HCT116 (cell line): Measurements from ENCODE around the gene MAPKAP1. TPM values are rescaled to one million over a fixed set of nuclear protein-coding genes. Genes with fewer than 3 reads are reported as not detected.
A peak's percentile ranks its signal among the peaks of the same experiment; 100 is the strongest.

Experiments
- ATAC-seq: fragments of 200-7000 bp; cut with Tn5 transposase; 2 replicates; pipeline ENCODE4 v1.9.1; 2020; ENCODE audit warnings: mild to moderate bottlenecking, moderate library complexity
- BruUV-seq: library from RNA; stranded (reverse); fragments of 400-500 nt; replicated peaks from 2 replicates; lab custom pipeline; 2021; lab: Mats Ljungman, UMichigan
- CTCF ChIA-PET: fragments of 300-600 bp; sonication (Branson Sonifier 250); formaldehyde crosslinking; loops from one replicate; lab custom pipeline; 2021; ENCODE audit warnings: antibody characterized with exemption; lab: Charles Lee
- POLR2A ChIA-PET: fragments of 300-600, 350-600 bp; sonication (Branson Sonifier 250); formaldehyde crosslinking; loops from one replicate; lab custom pipeline; 2021; ENCODE audit warnings: antibody characterized with exemption; lab: Charles Lee
- RAD21 ChIA-PET, 2 experiments: fragments of 300-600 bp; sonication (Branson Sonifier 250); formaldehyde crosslinking; loops; one replicate each; lab custom pipeline; 2023; ENCODE audit warnings: low total read pairs in 2 of 2; ENCODE audit not compliant: uncharacterized antibody in 2 of 2, unreplicated experiment in 2 of 2, low non-redundant PET in 1 of 2; lab: Charles Lee
- DNase-seq: peaks from one replicate; pipeline ENCODE4 v3.0.0-alpha.2; 2010; ENCODE audit warnings: low read depth, low spot score
- H2AFZ ChIP-seq: fragments of 200-600 bp; shearing (Covaris generic), sonication (generic); 2 replicates; pipeline ENCODE4 v1.6.1; 2017; ENCODE audit warnings: low read depth, mixed run types, mixed read lengths, antibody characterized with exemption, low read length; ENCODE audit not compliant: poor library complexity, severe bottlenecking
- H3K27ac ChIP-seq: 2 replicates; pipeline ENCODE4 v1.5.1; 2012; ENCODE audit warnings: low read depth, low read length
- H3K27me3 ChIP-seq: fragments of 200-600 bp; sonication (generic); 2 replicates; pipeline ENCODE4 v1.6.1; 2016; ENCODE audit warnings: mixed run types, low read length, mixed read lengths; ENCODE audit not compliant: insufficient read depth
- H3K36me3 ChIP-seq, 2 experiments: fragments of 200-500 bp in 1 of 2; fragments of 200-600 bp in 1 of 2; sonication (Bioruptor generic) in 1 of 2; sonication (generic) in 1 of 2; 2 replicates each; pipeline versions ENCODE4 v1.5.1 to v1.6.1; 2014 to 2016; ENCODE audit warnings: low read length in 2 of 2, inconsistent platforms in 1 of 2, mixed read lengths in 1 of 2, mixed run types in 1 of 2; ENCODE audit not compliant: insufficient read depth in 2 of 2, control insufficient read depth in 1 of 2
- H3K4me1 ChIP-seq, 2 experiments: fragments of 200-600 bp in 1 of 2; sonication (generic) in 1 of 2; 2 replicates each; pipeline versions ENCODE4 v1.5.1 to v1.6.1; 2012 to 2017; ENCODE audit warnings: low read length in 2 of 2, inconsistent platforms in 1 of 2, mild to moderate bottlenecking in 1 of 2, mixed read lengths in 1 of 2, mixed run types in 1 of 2, moderate library complexity in 1 of 2; ENCODE audit not compliant: insufficient read depth in 2 of 2, control insufficient read depth in 1 of 2
- H3K4me2 ChIP-seq: fragments of 200-600 bp; sonication (generic); 2 replicates; pipeline ENCODE4 v1.6.1; 2017; ENCODE audit warnings: mixed run types, low read length, mixed read lengths
- H3K4me3 ChIP-seq, 2 experiments: fragments of 200-600 bp in 1 of 2; sonication (generic) in 1 of 2; replicated peaks in 1 of 2; 2 replicates each; pipeline ENCODE4 v1.5.1; 2011 to 2016; ENCODE audit warnings: low read length in 2 of 2, control low read depth in 1 of 2, low read depth in 1 of 2, mild to moderate bottlenecking in 1 of 2, mixed read lengths in 1 of 2, mixed run types in 1 of 2
- H3K79me2 ChIP-seq: fragments of 200-600 bp; sonication (generic); 2 replicates; pipeline ENCODE4 v1.6.1; 2017; ENCODE audit warnings: mild to moderate bottlenecking, mixed run types, low read length, moderate library complexity, mixed read lengths; ENCODE audit not compliant: insufficient read depth
- H3K9ac ChIP-seq: fragments of 200-600 bp; sonication (generic); 2 replicates; pipeline ENCODE4 v1.6.1; 2016; ENCODE audit warnings: low read length, mixed read lengths
- H3K9me2 ChIP-seq: fragments of 200-600 bp; sonication (generic), shearing (Covaris generic); 2 replicates; pipeline ENCODE4 v1.6.1; 2017; ENCODE audit warnings: mixed run types, mild to moderate bottlenecking, moderate library complexity; ENCODE audit not compliant: insufficient read depth
- H3K9me3 ChIP-seq, 2 experiments: fragments of 200-500 bp in 1 of 2; fragments of 200-600 bp in 1 of 2; sonication (Bioruptor generic) in 1 of 2; sonication (generic) in 1 of 2; 2 replicates each; pipeline ENCODE4 v1.6.1; 2014 to 2017; ENCODE audit warnings: low read length in 2 of 2, mixed read lengths in 2 of 2, inconsistent platforms in 1 of 2, low read depth in 1 of 2, mild to moderate bottlenecking in 1 of 2, mixed run types in 1 of 2, moderate library complexity in 1 of 2; ENCODE audit not compliant: control insufficient read depth in 1 of 2, insufficient read depth in 1 of 2
- H4K20me1 ChIP-seq: fragments of 200-600 bp; sonication (generic), shearing (Covaris generic); 2 replicates; pipeline ENCODE4 v1.6.1; 2017; ENCODE audit warnings: mixed run types, mild to moderate bottlenecking, moderate library complexity; ENCODE audit not compliant: insufficient read depth
- CBX3 ChIP-seq: IDR thresholded peaks from 2 replicates; pipeline ENCODE4 v1.6.1; 2012; ENCODE audit warnings: low read depth
- CEBPB ChIP-seq: IDR thresholded peaks from 2 replicates; pipeline ENCODE4 v1.6.1; 2012; ENCODE audit warnings: low read depth
- EGR1 ChIP-seq: IDR thresholded peaks from 2 replicates; pipeline ENCODE4 v1.6.1; 2012; ENCODE audit warnings: low read depth
- ELF1 ChIP-seq: IDR thresholded peaks from 2 replicates; pipeline ENCODE4 v1.6.1; 2012; ENCODE audit warnings: low read depth, borderline replicate concordance
- EZH2 ChIP-seq: fragments of 200-600 bp; sonication (generic); IDR thresholded peaks from 2 replicates; pipeline ENCODE4 v1.6.1; 2017; ENCODE audit warnings: antibody characterized with exemption, mixed run types
- EZH2phosphoT487 ChIP-seq: fragments of 200-600 bp; IDR thresholded peaks from 2 replicates; pipeline ENCODE4 v1.6.1; 2018; ENCODE audit warnings: antibody characterized with exemption, borderline replicate concordance
- JUND ChIP-seq: IDR thresholded peaks from 2 replicates; pipeline ENCODE4 v1.6.1; 2012
- MAX ChIP-seq: IDR thresholded peaks from 2 replicates; pipeline ENCODE4 v1.6.1; 2012
- POLR2A ChIP-seq: IDR thresholded peaks from 2 replicates; pipeline ENCODE4 v1.7.0; 2011; ENCODE audit warnings: borderline replicate concordance; ENCODE audit not compliant: insufficient read depth, insufficient read length; ENCODE audit errors: extremely low read depth
- POLR2AphosphoS5 ChIP-seq: IDR thresholded peaks from 2 replicates; pipeline ENCODE4 v1.6.1; 2011; ENCODE audit warnings: mild to moderate bottlenecking, low read depth, low read length, moderate library complexity
- RAD21 ChIP-seq: IDR thresholded peaks from 2 replicates; pipeline ENCODE4 v1.6.1; 2012; ENCODE audit warnings: low read depth, mild to moderate bottlenecking
- SIN3A ChIP-seq: IDR thresholded peaks from 2 replicates; pipeline ENCODE4 v1.6.1; 2012; ENCODE audit warnings: low read depth
- SP1 ChIP-seq: IDR thresholded peaks from 2 replicates; pipeline ENCODE4 v1.6.1; 2012; ENCODE audit warnings: low read depth
- SRF ChIP-seq: IDR thresholded peaks from 2 replicates; pipeline ENCODE4 v1.6.1; 2012; ENCODE audit warnings: low read depth
- TCF7L2 ChIP-seq: IDR thresholded peaks from 2 replicates; pipeline ENCODE4 v1.7.0; 2011; ENCODE audit warnings: borderline replicate concordance, inconsistent platforms; ENCODE audit not compliant: insufficient read depth, insufficient read length; ENCODE audit errors: extremely low read depth
- YY1 ChIP-seq: IDR thresholded peaks from 2 replicates; pipeline ENCODE4 v1.6.1; 2011; ENCODE audit warnings: low read length, low read depth, moderate library complexity, mild to moderate bottlenecking; ENCODE audit not compliant: insufficient replicate concordance; ENCODE audit errors: extremely low read depth
- ZNF274 ChIP-seq: fragments of 200-500 bp; sonication (Bioruptor generic); IDR thresholded peaks from 2 replicates; pipeline ENCODE4 v1.6.1; 2014; ENCODE audit warnings: mild to moderate bottlenecking, low read depth, low read length, inconsistent platforms
- intact Hi-C: fragments of 100-400 bp; cut with micrococcal nuclease; formaldehyde crosslinking; loops from 2 replicates; pipeline ENCODE4 v1.10.0; 2022
- total RNA-seq: library from RNA; stranded (reverse); gene quantifications from one replicate; pipeline ENCODE4 v1.2.1, GENCODE V29; 2021; ENCODE audit not compliant: unreplicated experiment
- TF ChIP-seq, protein P1 (sequence below): IDR thresholded peaks from 2 replicates; pipeline ENCODE4 v1.6.1; 2011; ENCODE audit warnings: mild to moderate bottlenecking, low read length, moderate library complexity; ENCODE audit not compliant: insufficient replicate concordance; ENCODE audit errors: extremely low read depth
- TF ChIP-seq, protein P2 (sequence below): IDR thresholded peaks from 2 replicates; pipeline ENCODE4 v1.6.1; 2012
- TF ChIP-seq, protein P3 (sequence below), 3 experiments: fragments of 200-600 bp in 1 of 3; sonication (generic) in 1 of 3; IDR thresholded peaks in 2 of 3; conservative IDR thresholded peaks in 1 of 3; 2 replicates each; pipeline ENCODE4 v1.5.1; 2012 to 2017; ENCODE audit warnings: low read depth in 2 of 3, low read length in 2 of 3, antibody characterized with exemption in 1 of 3, borderline replicate concordance in 1 of 3, control low read depth in 1 of 3, mild to moderate bottlenecking in 1 of 3, mixed read lengths in 1 of 3, mixed run types in 1 of 3, moderate library complexity in 1 of 3; ENCODE audit not compliant: insufficient read depth in 1 of 3

Gene MAPKAP1
- total RNA-seq, 1 experiment from 2014 or later = 72.5 TPM

GRCh38 chr9:125630436-125630835 lies 76.6 kb downstream of the MAPKAP1 start:
- H4K20me1 ChIP-seq = no peaks in the 10 kb centered on the region
- no peak overlapping the region for H3K4me3 ChIP-seq
- BruUV-seq = no TSS peak
- H3K27ac ChIP-seq = no peak overlapping the region
- no peak overlapping the region for H3K9ac ChIP-seq
- ChIA-PET RAD21 (no interaction called here), CTCF (no interaction called here), POLR2A (no interaction called here)
- intact Hi-C loops = no loop called here
- peak overlapping the region; percentile 22; the same call in 1 of the 2 replicates for H3K4me2 ChIP-seq
- H3K9me3 ChIP-seq = no peaks in the 10 kb centered on the region
- no peak overlapping the region for H2AFZ ChIP-seq
- H3K9me2 ChIP-seq = no peaks in the 10 kb centered on the region
- no peak for ATAC-seq
- no peak for TF ChIP-seq POLR2A
- TF ChIP-seq, protein P1, sequence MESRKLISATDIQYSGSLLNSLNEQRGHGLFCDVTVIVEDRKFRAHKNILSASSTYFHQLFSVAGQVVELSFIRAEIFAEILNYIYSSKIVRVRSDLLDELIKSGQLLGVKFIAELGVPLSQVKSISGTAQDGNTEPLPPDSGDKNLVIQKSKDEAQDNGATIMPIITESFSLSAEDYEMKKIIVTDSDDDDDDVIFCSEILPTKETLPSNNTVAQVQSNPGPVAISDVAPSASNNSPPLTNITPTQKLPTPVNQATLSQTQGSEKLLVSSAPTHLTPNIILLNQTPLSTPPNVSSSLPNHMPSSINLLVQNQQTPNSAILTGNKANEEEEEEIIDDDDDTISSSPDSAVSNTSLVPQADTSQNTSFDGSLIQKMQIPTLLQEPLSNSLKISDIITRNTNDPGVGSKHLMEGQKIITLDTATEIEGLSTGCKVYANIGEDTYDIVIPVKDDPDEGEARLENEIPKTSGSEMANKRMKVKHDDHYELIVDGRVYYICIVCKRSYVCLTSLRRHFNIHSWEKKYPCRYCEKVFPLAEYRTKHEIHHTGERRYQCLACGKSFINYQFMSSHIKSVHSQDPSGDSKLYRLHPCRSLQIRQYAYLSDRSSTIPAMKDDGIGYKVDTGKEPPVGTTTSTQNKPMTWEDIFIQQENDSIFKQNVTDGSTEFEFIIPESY = no peak
- no peak for TF ChIP-seq SIN3A
- no peak for TF ChIP-seq TCF7L2
- no peak for TF ChIP-seq EZH2phosphoT487
- no peak for TF ChIP-seq EZH2
- TF ChIP-seq, protein P2, sequence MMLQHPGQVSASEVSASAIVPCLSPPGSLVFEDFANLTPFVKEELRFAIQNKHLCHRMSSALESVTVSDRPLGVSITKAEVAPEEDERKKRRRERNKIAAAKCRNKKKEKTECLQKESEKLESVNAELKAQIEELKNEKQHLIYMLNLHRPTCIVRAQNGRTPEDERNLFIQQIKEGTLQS = no peak
- TF ChIP-seq POLR2AphosphoS5 = no peak
- TF ChIP-seq CEBPB = no peak
- TF ChIP-seq JUND = no peak
- no peak for TF ChIP-seq ELF1
- no peak for TF ChIP-seq SRF
- TF ChIP-seq ZNF274 = no peak
- no peak for TF ChIP-seq SP1
- TF ChIP-seq RAD21 = no peak
- TF ChIP-seq, protein P3, sequence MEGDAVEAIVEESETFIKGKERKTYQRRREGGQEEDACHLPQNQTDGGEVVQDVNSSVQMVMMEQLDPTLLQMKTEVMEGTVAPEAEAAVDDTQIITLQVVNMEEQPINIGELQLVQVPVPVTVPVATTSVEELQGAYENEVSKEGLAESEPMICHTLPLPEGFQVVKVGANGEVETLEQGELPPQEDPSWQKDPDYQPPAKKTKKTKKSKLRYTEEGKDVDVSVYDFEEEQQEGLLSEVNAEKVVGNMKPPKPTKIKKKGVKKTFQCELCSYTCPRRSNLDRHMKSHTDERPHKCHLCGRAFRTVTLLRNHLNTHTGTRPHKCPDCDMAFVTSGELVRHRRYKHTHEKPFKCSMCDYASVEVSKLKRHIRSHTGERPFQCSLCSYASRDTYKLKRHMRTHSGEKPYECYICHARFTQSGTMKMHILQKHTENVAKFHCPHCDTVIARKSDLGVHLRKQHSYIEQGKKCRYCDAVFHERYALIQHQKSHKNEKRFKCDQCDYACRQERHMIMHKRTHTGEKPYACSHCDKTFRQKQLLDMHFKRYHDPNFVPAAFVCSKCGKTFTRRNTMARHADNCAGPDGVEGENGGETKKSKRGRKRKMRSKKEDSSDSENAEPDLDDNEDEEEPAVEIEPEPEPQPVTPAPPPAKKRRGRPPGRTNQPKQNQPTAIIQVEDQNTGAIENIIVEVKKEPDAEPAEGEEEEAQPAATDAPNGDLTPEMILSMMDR (IDR thresholded peaks at IDR 0.05 in 2 of 3, conservative IDR thresholded peaks at IDR 0.05 in 1 of 3; ENCODE audit: borderline replicate concordance in 1 of 3, insufficient read depth in 1 of 3, low read depth in 2 of 3, low read length in 2 of 3) = no peak
- TF ChIP-seq EGR1 = no peak
- TF ChIP-seq MAX = no peak
- no peak for TF ChIP-seq YY1
- TF ChIP-seq CBX3 = no peak
- DNase-seq = no peak
- H3K36me3 ChIP-seq = no peaks in the 10 kb centered on the region
- H3K4me1 ChIP-seq = peaks cover 25 to 53% of the 10 kb centered on the region in 2 experiments
- peaks cover 85% of the 10 kb centered on the region for H3K79me2 ChIP-seq
- H3K27me3 ChIP-seq = no peaks in the 10 kb centered on the region
